ENCODE data around the gene SLAMF1. TPM values are rescaled to one million over a fixed set of nuclear protein-coding genes. Genes with fewer than 3 reads are reported as not detected.

SLAMF1 gene
- total RNA-seq, 1 donor from 2014 or later: not detected

- Mint-ChIP-seq H3K27me3 (ENCODE audit: unreplicated experiment) (peaks cover 11% of the 10 kb centered on the region), H3K4me3 (ENCODE audit: unreplicated experiment) (no peak overlapping the region), H3K27ac (ENCODE audit: unreplicated experiment) (no peak overlapping the region), H3K9me3 (ENCODE audit: unreplicated experiment) (no peaks in the 10 kb centered on the region), H3K4me1 (ENCODE audit: unreplicated experiment) (no peaks in the 10 kb centered on the region), H3K36me3 (ENCODE audit: unreplicated experiment) (no peaks in the 10 kb centered on the region)
- no peak for DNase-seq (ENCODE audit: extremely low spot score, unreplicated experiment)
- TF ChIP-seq CTCF (IDR thresholded peaks at IDR 0.05): no peak
Measured at GRCh38 chr1:160622501-160623226, 24.2 kb downstream of the SLAMF1 start.

- no peak for TF ChIP-seq CTCF (IDR thresholded peaks at IDR 0.05)
- no peak overlapping the region for H3K27ac Mint-ChIP-seq (ENCODE audit: unreplicated experiment)
- no peak for DNase-seq (ENCODE audit: extremely low spot score, unreplicated experiment)
- H3K27me3 Mint-ChIP-seq (ENCODE audit: unreplicated experiment): peaks cover 11% of the 10 kb centered on the region
- no peak overlapping the region for H3K4me3 Mint-ChIP-seq (ENCODE audit: unreplicated experiment)
- no peaks in the 10 kb centered on the region for H3K4me1 Mint-ChIP-seq (ENCODE audit: unreplicated experiment)
- no peaks in the 10 kb centered on the region for H3K9me3 Mint-ChIP-seq (ENCODE audit: unreplicated experiment)
- H3K36me3 Mint-ChIP-seq (ENCODE audit: unreplicated experiment): no peaks in the 10 kb centered on the region
Measured at GRCh38 chr1:160621633-160622413, 25.0 kb downstream of the SLAMF1 start.

GRCh38 chr1:160620942-160621632 lies 25.8 kb downstream of the SLAMF1 start:
- Mint-ChIP-seq H3K4me3 (ENCODE audit: unreplicated experiment) (no peak overlapping the region), H3K27ac (ENCODE audit: unreplicated experiment) (no peak overlapping the region), H3K27me3 (ENCODE audit: unreplicated experiment) (peaks cover 11% of the 10 kb centered on the region), H3K9me3 (ENCODE audit: unreplicated experiment) (no peaks in the 10 kb centered on the region), H3K36me3 (ENCODE audit: unreplicated experiment) (no peaks in the 10 kb centered on the region), H3K4me1 (ENCODE audit: unreplicated experiment) (no peaks in the 10 kb centered on the region)
- no peak for DNase-seq (ENCODE audit: extremely low spot score, unreplicated experiment)
- no peak for TF ChIP-seq CTCF (IDR thresholded peaks at IDR 0.05)

DNA sequence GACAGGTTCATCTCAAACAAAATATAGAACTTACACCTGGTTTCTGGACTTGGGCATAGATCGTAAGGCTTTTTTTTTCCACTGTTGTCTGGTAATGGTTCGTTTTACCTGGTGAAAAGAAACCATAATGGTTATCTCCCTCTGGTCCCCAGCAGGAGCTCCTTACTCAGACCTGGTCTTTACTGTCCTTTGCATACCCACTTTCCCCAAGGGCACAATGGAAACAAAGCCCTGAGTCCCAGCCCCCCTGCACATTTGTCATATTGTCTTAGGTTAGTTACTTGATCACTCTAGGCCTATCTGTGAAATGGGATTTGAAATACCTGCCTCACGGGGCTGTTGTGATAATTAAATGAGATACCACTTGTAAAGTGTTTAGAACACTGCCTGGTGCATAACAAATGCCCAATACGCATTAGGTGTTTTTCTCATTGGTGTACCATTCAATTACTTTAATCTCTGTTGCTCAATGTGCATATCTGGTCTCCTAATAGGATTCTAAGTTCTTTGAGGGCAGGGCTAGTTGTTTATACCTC lies 27.0 kb downstream of the SLAMF1 start:
- TF ChIP-seq CTCF (IDR thresholded peaks at IDR 0.05): no peak
- no peaks in the 10 kb centered on the region for H3K9me3 Mint-ChIP-seq (ENCODE audit: unreplicated experiment)
- no peak overlapping the region for H3K27ac Mint-ChIP-seq (ENCODE audit: unreplicated experiment)

More for the DNA sequence above, 27.0 kb downstream of the SLAMF1 start:
- H3K4me1 Mint-ChIP-seq (ENCODE audit: unreplicated experiment): no peaks in the 10 kb centered on the region
- no peaks in the 10 kb centered on the region for H3K36me3 Mint-ChIP-seq (ENCODE audit: unreplicated experiment)
- H3K4me3 Mint-ChIP-seq (ENCODE audit: unreplicated experiment): no peak overlapping the region
- DNase-seq (ENCODE audit: extremely low spot score, unreplicated experiment): no peak
- H3K27me3 Mint-ChIP-seq (ENCODE audit: unreplicated experiment): peaks cover 8% of the 10 kb centered on the region
